Loucy (cell line): ENCODE results near the gene SNX8.

Experiments
- H2AFZ ChIP-seq: fragments of 200-600 bp; sonication (generic); 2 replicates; pipeline ENCODE4 v1.6.0; 2016; ENCODE audit warnings: antibody characterized with exemption, mild to moderate bottlenecking, low read length, moderate library complexity
- H3F3A ChIP-seq: fragments of 200-600 bp; 2 replicates; pipeline ENCODE4 v1.6.0; 2016; ENCODE audit warnings: antibody characterized with exemption, low read depth, mild to moderate bottlenecking
- H3K27me3 ChIP-seq: fragments of 200-600 bp; sonication (generic); 2 replicates; pipeline ENCODE4 v1.6.1; 2014; ENCODE audit warnings: low read length, mild to moderate bottlenecking; ENCODE audit not compliant: insufficient read depth, poor library complexity, severe bottlenecking
- H3K36me3 ChIP-seq: fragments of 200-600 bp; sonication (generic); 2 replicates; pipeline ENCODE4 v1.6.1; 2016; ENCODE audit warnings: low read length; ENCODE audit not compliant: insufficient read depth
- H3K4me1 ChIP-seq: fragments of 200-600 bp; sonication (generic); 2 replicates; pipeline ENCODE4 v1.5.1; 2014; ENCODE audit warnings: low read length, mild to moderate bottlenecking; ENCODE audit not compliant: insufficient read depth, poor library complexity, severe bottlenecking
- H3K4me2 ChIP-seq: fragments of 200-600 bp; sonication (generic); 2 replicates; pipeline ENCODE4 v1.6.0; 2014; ENCODE audit warnings: antibody characterized with exemption, low read length, low read depth, mild to moderate bottlenecking; ENCODE audit not compliant: poor library complexity, severe bottlenecking
- H3K4me3 ChIP-seq: fragments of 200-600 bp; sonication (generic); 2 replicates; pipeline ENCODE4 v1.5.1; 2014; ENCODE audit warnings: low read length, mild to moderate bottlenecking, mixed read lengths; ENCODE audit not compliant: poor library complexity, severe bottlenecking
- H3K79me2 ChIP-seq: fragments of 200-600 bp; sonication (generic); 2 replicates; pipeline ENCODE4 v1.6.1; 2014; ENCODE audit warnings: low read length; ENCODE audit not compliant: insufficient read depth
- H3K9ac ChIP-seq: fragments of 200-600 bp; sonication (generic); 2 replicates; pipeline ENCODE4 v1.6.0; 2014; ENCODE audit warnings: mild to moderate bottlenecking, low read depth, low read length, moderate library complexity; ENCODE audit not compliant: poor library complexity, severe bottlenecking
- H3K9me2 ChIP-seq: fragments of 200-600 bp; sonication (generic); replicated peaks from 2 replicates; pipeline ENCODE4 v1.6.1; 2016; ENCODE audit warnings: low read depth, low read length, mixed read lengths
- H3K9me3 ChIP-seq: fragments of 200-600 bp; sonication (generic); 2 replicates; pipeline ENCODE4 v1.6.1; 2014; ENCODE audit warnings: mild to moderate bottlenecking, antibody characterized with exemption, low read length, low read depth; ENCODE audit not compliant: insufficient read depth
- H4K20me1 ChIP-seq: fragments of 200-600 bp; sonication (generic); 2 replicates; pipeline ENCODE4 v1.6.0; 2014; ENCODE audit warnings: antibody characterized with exemption, low read length, mild to moderate bottlenecking; ENCODE audit not compliant: insufficient read depth, poor library complexity, severe bottlenecking
- EZH2phosphoT487 ChIP-seq: fragments of 200-600 bp; IDR thresholded peaks from 2 replicates; pipeline ENCODE4 v1.6.1; 2018; ENCODE audit warnings: antibody characterized with exemption, mild to moderate bottlenecking, moderate library complexity, borderline replicate concordance
- TF ChIP-seq, protein P1 (sequence below): fragments of 200-600 bp; sonication (generic); conservative IDR thresholded peaks from 2 replicates; pipeline ENCODE4 v1.5.1; 2014; ENCODE audit warnings: mild to moderate bottlenecking, antibody characterized with exemption, low read length

The SNX8 gene

DNA sequence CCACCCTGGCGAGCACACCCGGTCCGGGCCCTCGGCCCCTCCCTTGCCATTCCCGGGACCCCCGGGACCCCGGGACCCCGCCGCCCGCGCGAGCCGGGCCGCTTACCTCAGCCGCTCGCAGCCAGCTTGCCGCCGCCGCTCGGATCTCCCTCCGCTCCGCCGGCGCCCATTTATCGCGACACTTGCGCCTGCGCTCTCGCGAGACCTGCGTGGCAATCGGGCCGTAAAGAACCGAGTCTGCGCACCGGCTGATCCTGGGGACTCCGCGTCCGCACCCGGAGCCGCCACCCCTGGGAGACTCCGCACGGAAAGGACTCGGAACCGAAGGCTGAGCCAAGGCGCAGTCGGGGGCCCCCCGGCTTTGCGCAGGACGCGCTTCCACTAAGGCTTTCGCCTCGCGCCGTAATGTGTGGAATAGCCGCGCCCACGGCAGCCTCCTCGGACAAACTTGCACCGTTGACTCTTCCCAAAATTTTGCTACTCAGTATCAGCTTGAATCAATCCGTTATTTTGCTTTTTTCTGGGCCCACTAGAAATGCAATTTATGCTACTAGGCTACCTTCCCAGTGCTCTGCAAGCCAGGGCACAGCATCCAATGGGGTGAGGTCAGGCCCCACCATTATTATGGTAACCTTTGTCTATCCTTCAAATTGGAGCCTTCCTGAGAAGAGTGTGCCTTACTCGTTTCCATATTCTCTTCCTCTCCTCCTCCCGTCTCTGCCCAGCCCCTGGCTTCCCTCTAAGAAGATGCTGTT lies 81.3 kb downstream of the SNX8 start, which contains the start of gene MAD1L1:
TSS of gene MAD1L1 (minus strand) at position 180 of the 755 bp plus-strand sequence. CDS start 2,812 bp downstream, outside the sequence.
- Histone ChIP-seq H3K27me3 (no peaks in the 10 kb centered on the region), H3K9me2 (no peaks in the 10 kb centered on the region), H2AFZ (peak within 1 kb of the TSS; percentile 88), H3K36me3 (peaks cover 22% of the 10 kb centered on the region; the same call in 1 of the 2 replicates), H4K20me1 (peaks cover 19% of the 10 kb centered on the region), H3K79me2 (peaks cover 41% of the 10 kb centered on the region), H3K4me1 (peaks cover 25% of the 10 kb centered on the region), H3K4me3 (peak within 1 kb of the TSS; percentile 96), H3F3A (peaks cover 9% of the 10 kb centered on the region; the same call in 1 of the 2 replicates), H3K9me3 (no peaks in the 10 kb centered on the region), H3K9ac (peak within 1 kb of the TSS; percentile 94), H3K4me2 (peak within 1 kb of the TSS; percentile 93)
- no peak for TF ChIP-seq EZH2phosphoT487
- TF ChIP-seq, protein P1, sequence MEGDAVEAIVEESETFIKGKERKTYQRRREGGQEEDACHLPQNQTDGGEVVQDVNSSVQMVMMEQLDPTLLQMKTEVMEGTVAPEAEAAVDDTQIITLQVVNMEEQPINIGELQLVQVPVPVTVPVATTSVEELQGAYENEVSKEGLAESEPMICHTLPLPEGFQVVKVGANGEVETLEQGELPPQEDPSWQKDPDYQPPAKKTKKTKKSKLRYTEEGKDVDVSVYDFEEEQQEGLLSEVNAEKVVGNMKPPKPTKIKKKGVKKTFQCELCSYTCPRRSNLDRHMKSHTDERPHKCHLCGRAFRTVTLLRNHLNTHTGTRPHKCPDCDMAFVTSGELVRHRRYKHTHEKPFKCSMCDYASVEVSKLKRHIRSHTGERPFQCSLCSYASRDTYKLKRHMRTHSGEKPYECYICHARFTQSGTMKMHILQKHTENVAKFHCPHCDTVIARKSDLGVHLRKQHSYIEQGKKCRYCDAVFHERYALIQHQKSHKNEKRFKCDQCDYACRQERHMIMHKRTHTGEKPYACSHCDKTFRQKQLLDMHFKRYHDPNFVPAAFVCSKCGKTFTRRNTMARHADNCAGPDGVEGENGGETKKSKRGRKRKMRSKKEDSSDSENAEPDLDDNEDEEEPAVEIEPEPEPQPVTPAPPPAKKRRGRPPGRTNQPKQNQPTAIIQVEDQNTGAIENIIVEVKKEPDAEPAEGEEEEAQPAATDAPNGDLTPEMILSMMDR: no peak

DNA sequence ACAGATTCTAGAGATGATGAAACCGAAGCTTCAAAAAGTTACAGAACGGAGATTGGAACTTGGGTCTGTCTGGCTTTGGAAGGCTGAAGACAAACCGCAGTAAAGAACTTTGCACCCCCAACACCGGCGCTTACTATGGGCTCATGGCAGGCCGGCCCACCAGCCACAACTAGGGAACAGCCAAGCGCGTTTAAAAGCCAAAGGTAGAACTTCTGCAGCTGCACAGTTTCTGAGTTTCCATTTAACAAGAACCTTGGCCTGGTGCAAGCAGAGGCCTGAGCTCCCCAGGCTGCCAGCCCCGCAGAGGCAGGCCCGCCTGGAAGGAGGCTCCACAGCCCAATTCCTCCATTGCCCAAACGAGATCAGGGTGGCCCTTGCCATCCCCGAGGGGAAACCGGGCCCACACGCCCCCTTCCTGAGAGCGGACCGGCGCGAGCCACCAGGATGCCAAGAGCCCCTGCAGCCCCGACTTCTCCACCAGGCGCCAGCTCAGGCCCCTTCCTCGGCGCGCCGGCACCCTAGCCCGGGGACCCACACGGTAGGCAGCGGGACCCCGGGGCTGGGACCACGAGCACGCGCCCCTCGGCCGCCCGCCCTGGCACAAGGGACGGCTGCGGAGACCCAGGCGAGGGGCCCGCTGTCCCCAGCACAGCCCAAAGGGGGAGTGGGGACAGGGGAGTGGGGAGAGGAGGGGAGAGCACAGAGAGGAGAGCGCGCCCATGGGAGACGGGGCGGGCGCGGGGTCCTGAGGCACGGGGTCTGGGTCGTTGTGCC lies 82.1 kb downstream of the SNX8 start:
- no peaks in the 10 kb centered on the region for H3K9me3 ChIP-seq
- H3K9me2 ChIP-seq: no peaks in the 10 kb centered on the region
- H3K4me3 ChIP-seq: peak overlapping the region; percentile 96
- H3K4me1 ChIP-seq: peaks cover 25% of the 10 kb centered on the region
- no peaks in the 10 kb centered on the region for H3K27me3 ChIP-seq
- H3K36me3 ChIP-seq: peaks cover 19% of the 10 kb centered on the region; the same call in 1 of the 2 replicates
- H2AFZ ChIP-seq: peak overlapping the region; percentile 88
- H3K9ac ChIP-seq: peak overlapping the region; percentile 94
- peak overlapping the region; percentile 93 for H3K4me2 ChIP-seq
- H3F3A ChIP-seq: peaks cover 9% of the 10 kb centered on the region; the same call in 1 of the 2 replicates
- peaks cover 19% of the 10 kb centered on the region for H4K20me1 ChIP-seq
- peaks cover 49% of the 10 kb centered on the region for H3K79me2 ChIP-seq
- TF ChIP-seq, protein P1: no peak
- no peak for TF ChIP-seq EZH2phosphoT487

DNA sequence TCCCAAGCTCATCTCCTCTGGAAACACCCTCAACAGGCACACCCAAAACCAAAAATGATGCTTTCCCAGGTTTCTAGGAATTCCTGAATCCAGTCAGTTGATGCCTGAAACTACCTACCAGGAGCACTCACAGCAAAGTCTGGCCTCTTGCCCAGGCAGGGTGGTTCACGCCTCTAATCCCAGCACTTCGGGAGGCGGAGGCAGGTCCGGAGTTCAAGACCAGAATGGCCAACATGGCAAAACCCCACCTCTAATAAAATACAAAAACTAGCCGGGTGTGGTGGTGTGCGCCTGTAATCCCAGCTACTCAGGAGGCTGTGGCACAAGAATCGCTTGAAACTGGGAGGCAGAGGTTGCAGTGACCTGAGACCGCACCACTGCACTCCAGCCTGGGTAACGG lies 83.4 kb downstream of the SNX8 start:
- Histone ChIP-seq H3K4me1 (peaks cover 25% of the 10 kb centered on the region), H2AFZ (no peak overlapping the region), H3K4me2 (peak overlapping the region; percentile 93), H3K4me3 (peak overlapping the region; percentile 47), H3K9ac (peak overlapping the region; percentile 94), H4K20me1 (peaks cover 19% of the 10 kb centered on the region), H3F3A (peaks cover 9% of the 10 kb centered on the region; the same call in 1 of the 2 replicates), H3K79me2 (peaks cover 56% of the 10 kb centered on the region), H3K36me3 (peaks cover 30% of the 10 kb centered on the region; the same call in 1 of the 2 replicates), H3K27me3 (no peaks in the 10 kb centered on the region), H3K9me3 (no peaks in the 10 kb centered on the region), H3K9me2 (no peaks in the 10 kb centered on the region)
- TF ChIP-seq EZH2phosphoT487: no peak
- TF ChIP-seq, protein P1: no peak
